Transverse colon (tissue), 4 donors: Measurements from ENCODE around the gene PKD2L2. TPM values are rescaled to one million over a fixed set of nuclear protein-coding genes. Genes with fewer than 3 reads are reported as not detected.
"Not testable (repeated sequence)": the region's sequence is repeated elsewhere in the genome, so short reads cannot be mapped to it uniquely, and the experiment has no call there.

Experiments
- DNase-seq: peaks from one replicate; pipeline ENCODE4 v3.0.0-alpha.2; 2019
- H3K27ac ChIP-seq, 4 donors: fragments of 200-600 bp; sonication (generic); 2 replicates each; pipeline ENCODE4 v1.5.1; 2016 to 2018; ENCODE audit warnings: inconsistent platforms in 4 of 4
- H3K27me3 ChIP-seq: fragments of 200-600 bp; sonication (generic); 2 replicates; pipeline ENCODE4 v1.5.1; 2017; ENCODE audit warnings: inconsistent platforms
- H3K36me3 ChIP-seq, 4 donors: fragments of 200-600 bp; sonication (generic); 2 replicates each; pipeline ENCODE4 v1.5.1; 2017 to 2019; ENCODE audit warnings: inconsistent platforms in 4 of 4
- H3K4me1 ChIP-seq, 4 donors: fragments of 200-600 bp; sonication (generic); 2 replicates each; pipeline ENCODE4 v1.5.1; 2017 to 2020; ENCODE audit warnings: inconsistent platforms in 4 of 4
- H3K4me3 ChIP-seq, 4 donors: fragments of 200-600 bp; sonication (generic); 1 replicate in 1 of 4; 2 replicates in 3 of 4; pipeline versions ENCODE4 v1.5.1 to v1.6.1; 2017 to 2019; ENCODE audit warnings: inconsistent platforms in 4 of 4
- H3K9me3 ChIP-seq, 2 donors: fragments of 200-600 bp; sonication (generic); 2 replicates each; pipeline ENCODE4 v1.5.1; 2017 to 2019; ENCODE audit warnings: inconsistent platforms in 2 of 2
- CTCF ChIP-seq, 5 experiments: fragments of 200-600 bp in 3 of 5; fragments of 450-650 bp in 2 of 5; sonication (generic) in 3 of 5; IDR thresholded peaks; 1 replicate in 2 of 5; 2 replicates in 3 of 5; pipeline ENCODE4 v1.5.1; 2016 to 2017; ENCODE audit warnings: antibody characterized with exemption in 5 of 5, inconsistent platforms in 3 of 5, mild to moderate bottlenecking in 2 of 5, moderate library complexity in 1 of 5
- EP300 ChIP-seq: sonication (generic); formaldehyde crosslinking; IDR thresholded peaks from one replicate; pipeline ENCODE4 v1.6.1; 2017; ENCODE audit warnings: antibody characterized with exemption, low read depth
- POLR2A ChIP-seq: fragments of 450-650 bp; IDR thresholded peaks from one replicate; pipeline ENCODE4 v1.6.1; 2016; ENCODE audit warnings: antibody characterized with exemption, mild to moderate bottlenecking, moderate library complexity
- POLR2AphosphoS5 ChIP-seq, 3 donors: sonication (generic); formaldehyde crosslinking; IDR thresholded peaks; one replicate each; pipeline ENCODE4 v1.6.1; 2016; ENCODE audit warnings: antibody characterized with exemption in 3 of 3
- WGBS, 2 donors: methylation state at CpG; one replicate each; pipeline ENCODE4 v1.1.5; 2018; ENCODE audit warnings: low coverage in 1 of 2; 5-methylcytosine and 5-hydroxymethylcytosine counted together
- in situ Hi-C, 4 donors: fragments of 200-750 bp; cut with MboI; loops; one replicate each; pipeline versions ENCODE4 v1.15.0 to v1.15.1; 2017; ENCODE audit warnings: low sequenced_read_pairs in 3 of 4, low pct_ligation_motif_present in 1 of 4, low pct_unique_long_range_greater_than_20kb in 1 of 4
- intact Hi-C: fragments of 100-400 bp; cut with DNase I; formaldehyde crosslinking; loops from one replicate; pipeline ENCODE4 v1.15.1; 2023; ENCODE audit warnings: low total_unique reads
- total RNA-seq, 4 donors: library from RNA; depleted of rRNA; stranded (reverse); fragments of >200 nt; gene quantifications; one replicate each; pipeline ENCODE4 v1.1.0, GENCODE V29; 2016

Gene PKD2L2
- total RNA-seq, 4 donors from 2014 or later: not detected

GRCh38 chr5:137847687-137848086 lies 41.6 kb upstream of the PKD2L2 start:
- DNase-seq: no peak
- no peak for TF ChIP-seq POLR2A
- TF ChIP-seq CTCF (IDR thresholded peaks at IDR 0.05): no peak
- no peak for TF ChIP-seq EP300
- TF ChIP-seq POLR2AphosphoS5 (IDR thresholded peaks at IDR 0.05): no peak
- Histone ChIP-seq H3K27me3 (no peaks in the 10 kb centered on the region), H3K9me3 (no peaks in the 10 kb centered on the region), H3K27ac (no peak overlapping the region), H3K36me3 (no peaks in the 10 kb centered on the region), H3K4me3 (no peak overlapping the region), H3K4me1 (no peaks in the 10 kb centered on the region)
- 57 to 80% methylated on average over 3 to 6 of the region's 6 CpGs for WGBS, 2 donors
- intact Hi-C loops (no loop called here), in situ Hi-C loops (no loop called here)

GRCh38 chr5:137853165-137853564 lies 36.1 kb upstream of the PKD2L2 start:
- in situ Hi-C loops, H3K4me3 ChIP-seq, DNase-seq, H3K9me3 ChIP-seq, H3K27ac ChIP-seq, intact Hi-C loops, H3K4me1 ChIP-seq, H3K27me3 ChIP-seq, H3K36me3 ChIP-seq: not testable (repeated sequence)

GRCh38 chr5:137856201-137856600 lies 33.1 kb upstream of the PKD2L2 start:
- TF ChIP-seq CTCF (IDR thresholded peaks at IDR 0.05) (no peak), EP300 (no peak), POLR2AphosphoS5 (IDR thresholded peaks at IDR 0.05) (no peak), POLR2A (no peak)
- in situ Hi-C loops (no loop called here), intact Hi-C loops (no loop called here)
- no peak for DNase-seq
- 60 to 76% methylated on average over 3 of the region's 3 CpGs for WGBS, 2 donors
- no peaks in the 10 kb centered on the region for H3K27me3 ChIP-seq
- no peak overlapping the region for H3K4me3 ChIP-seq
- no peak overlapping the region for H3K27ac ChIP-seq
- H3K4me1 ChIP-seq: peaks cover 0 to 7% (median 2%) of the 10 kb centered on the region in 4 donors
- H3K9me3 ChIP-seq: no peaks in the 10 kb centered on the region
- H3K36me3 ChIP-seq: no peaks in the 10 kb centered on the region

GRCh38 chr5:137856916-137857862 lies 32.1 kb upstream of the PKD2L2 start:
- 76 to 82% methylated on average over 4 to 5 of the region's 5 CpGs for WGBS, 2 donors

More at GRCh38 chr5:137856916-137857862, 32.1 kb upstream of the PKD2L2 start:
- Histone ChIP-seq H3K27me3 (no peaks in the 10 kb centered on the region), H3K36me3 (no peaks in the 10 kb centered on the region), H3K4me1 (peaks cover 0 to 7% (median 2%) of the 10 kb centered on the region in 4 donors), H3K4me3 (no peak overlapping the region), H3K27ac (no peak overlapping the region), H3K9me3 (no peaks in the 10 kb centered on the region)
- TF ChIP-seq POLR2A (no peak), CTCF (IDR thresholded peaks at IDR 0.05) (no peak), POLR2AphosphoS5 (IDR thresholded peaks at IDR 0.05) (no peak), EP300 (no peak)
- DNase-seq: no peak
- in situ Hi-C loops (no loop called here), intact Hi-C loops (no loop called here)
